DMS79 (cell line): Measurements from ENCODE around the gene NUDCD3.

Experiments used
- DNase-seq: peaks from one replicate; lab custom pipeline; 2025; lab: John Stamatoyannopoulos, UW

The NUDCD3 gene

GRCh38 chr7:44490351-44491200 is at the start of gene NUDCD3:
TSS of gene NUDCD3 (minus strand) at chr7:44490658. CDS start at chr7:44490600, 58 bp downstream.
- DNase-seq = peak; percentile 93

GRCh38 chr7:44539669-44540506 is 49.4 kb upstream of the NUDCD3 start:
- no peak for DNase-seq

GRCh38 chr7:44538798-44539668 is 48.6 kb upstream of the NUDCD3 start:
- DNase-seq = no peak

- no peak for DNase-seq
Measured at GRCh38 chr7:44538093-44538797, 47.8 kb upstream of the NUDCD3 start.

GRCh38 chr7:44537442-44537841 is 47.0 kb upstream of the NUDCD3 start:
- no peak for DNase-seq

- no peak for DNase-seq
Measured at GRCh38 chr7:44536090-44536489, 45.6 kb upstream of the NUDCD3 start.

GRCh38 chr7:44535348-44536064 is 45.0 kb upstream of the NUDCD3 start:
- no peak for DNase-seq

GRCh38 chr7:44534501-44534900 is 44.0 kb upstream of the NUDCD3 start:
- DNase-seq = no peak

GRCh38 chr7:44534087-44534486 is 43.6 kb upstream of the NUDCD3 start:
- DNase-seq = no peak

GRCh38 chr7:44533301-44534055 is 43.0 kb upstream of the NUDCD3 start:
- no peak for DNase-seq

- no peak for DNase-seq
Measured at GRCh38 chr7:44531421-44532380, 41.2 kb upstream of the NUDCD3 start.

GRCh38 chr7:44530990-44531389 is 40.5 kb upstream of the NUDCD3 start:
- no peak for DNase-seq

GRCh38 chr7:44524811-44525388 is 34.4 kb upstream of the NUDCD3 start:
- no peak for DNase-seq

- DNase-seq = no peak
Measured at GRCh38 chr7:44522315-44522714, 31.9 kb upstream of the NUDCD3 start.

- no peak for DNase-seq
Measured at GRCh38 chr7:44521347-44522095, 31.1 kb upstream of the NUDCD3 start.

- DNase-seq = no peak
Measured at GRCh38 chr7:44520574-44520973, 30.1 kb upstream of the NUDCD3 start.

- DNase-seq = no peak
Measured at GRCh38 chr7:44519546-44519945, 29.1 kb upstream of the NUDCD3 start.

GRCh38 chr7:44518761-44519160 is 28.3 kb upstream of the NUDCD3 start:
- DNase-seq = no peak
